H54 (cell line): ENCODE results near the gene PAX7.

Source experiments
- DNase-seq: peaks from one replicate; pipeline ENCODE4 v3.0.0; 2011; ENCODE audit warnings: low spot score, mixed read lengths; ENCODE audit not compliant: insufficient read length
- FAIRE-seq: peaks from 3 replicates; lab custom pipeline; 2011; peaks lifted over from hg19 to GRCh38; lab: Jason Lieb, UNC
- POLR2A ChIP-seq: IDR thresholded peaks from 2 replicates; pipeline ENCODE4 v1.6.1; 2011; ENCODE audit warnings: low read depth, mild to moderate bottlenecking, low read length

The PAX7 gene

GRCh38 chr1:18606443-18607288 lies 24.0 kb upstream of the PAX7 start:
- DNase-seq: no peak
- no peak for FAIRE-seq
- no peak for TF ChIP-seq POLR2A

- FAIRE-seq (no peak), DNase-seq (no peak)
- no peak for TF ChIP-seq POLR2A
Measured at GRCh38 chr1:18607289-18607760, 23.3 kb upstream of the PAX7 start.

DNA sequence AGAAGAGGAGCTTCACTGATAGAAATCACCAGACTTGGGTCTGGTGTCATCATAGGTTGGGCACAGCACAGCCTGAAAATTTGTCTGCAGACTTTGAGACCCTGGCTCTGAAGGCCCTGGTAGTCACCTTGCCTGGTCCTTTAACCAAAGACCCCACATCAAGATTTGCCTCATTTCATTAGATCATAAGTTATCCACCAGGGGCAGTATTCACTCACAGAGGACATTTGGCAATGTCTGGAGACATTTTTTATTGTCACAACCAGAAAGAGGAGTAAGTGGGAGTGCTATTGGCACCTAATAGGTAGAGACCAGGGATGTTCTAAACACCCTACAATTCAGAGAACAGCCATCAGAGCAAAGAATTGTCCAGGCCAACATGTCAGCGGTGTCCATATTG lies 22.1 kb upstream of the PAX7 start:
- TF ChIP-seq POLR2A: no peak
- FAIRE-seq (no peak), DNase-seq (no peak)

DNA sequence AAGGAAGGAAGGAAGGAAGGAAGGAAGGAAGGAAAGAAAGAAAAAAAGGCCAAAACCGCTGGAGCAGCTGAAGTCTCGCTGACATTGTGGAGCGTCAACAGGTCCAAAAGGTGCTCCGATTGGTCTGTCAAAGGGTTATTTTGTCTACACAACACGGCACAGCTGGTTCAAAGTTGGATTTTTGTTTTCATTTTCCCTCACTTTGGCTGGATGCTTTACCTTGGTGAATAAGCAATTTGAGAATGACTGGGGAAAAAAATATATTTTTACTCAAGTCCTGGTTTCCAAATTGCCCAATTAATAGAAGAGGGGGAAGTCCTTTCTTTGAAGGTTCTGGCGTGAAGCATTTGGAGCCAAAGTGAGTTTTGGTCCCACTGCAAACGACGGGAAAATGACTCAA lies 19.3 kb upstream of the PAX7 start:
- FAIRE-seq: no peak
- no peak for DNase-seq
- no peak for TF ChIP-seq POLR2A

DNA sequence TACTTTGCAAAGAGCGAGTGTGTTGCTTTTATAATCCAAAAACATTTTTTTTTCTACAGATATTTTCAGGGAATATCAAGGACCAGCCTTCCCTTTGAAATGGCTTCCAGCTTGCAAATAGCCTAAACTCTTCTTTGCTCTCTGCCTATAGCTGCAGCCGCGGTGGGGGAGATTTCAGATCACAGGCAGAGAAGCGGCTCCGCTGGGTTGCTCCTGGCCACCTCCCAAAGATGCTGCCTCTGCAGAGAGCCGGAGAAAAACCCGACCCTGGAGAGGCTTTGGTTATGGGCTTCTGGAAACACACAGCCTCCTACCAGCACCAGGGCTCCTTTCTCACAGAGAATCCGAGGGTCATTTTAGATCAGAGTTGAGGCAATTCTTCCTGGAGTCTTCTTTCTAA lies 18.6 kb upstream of the PAX7 start:
- DNase-seq: no peak
- no peak for TF ChIP-seq POLR2A
- no peak for FAIRE-seq

DNA sequence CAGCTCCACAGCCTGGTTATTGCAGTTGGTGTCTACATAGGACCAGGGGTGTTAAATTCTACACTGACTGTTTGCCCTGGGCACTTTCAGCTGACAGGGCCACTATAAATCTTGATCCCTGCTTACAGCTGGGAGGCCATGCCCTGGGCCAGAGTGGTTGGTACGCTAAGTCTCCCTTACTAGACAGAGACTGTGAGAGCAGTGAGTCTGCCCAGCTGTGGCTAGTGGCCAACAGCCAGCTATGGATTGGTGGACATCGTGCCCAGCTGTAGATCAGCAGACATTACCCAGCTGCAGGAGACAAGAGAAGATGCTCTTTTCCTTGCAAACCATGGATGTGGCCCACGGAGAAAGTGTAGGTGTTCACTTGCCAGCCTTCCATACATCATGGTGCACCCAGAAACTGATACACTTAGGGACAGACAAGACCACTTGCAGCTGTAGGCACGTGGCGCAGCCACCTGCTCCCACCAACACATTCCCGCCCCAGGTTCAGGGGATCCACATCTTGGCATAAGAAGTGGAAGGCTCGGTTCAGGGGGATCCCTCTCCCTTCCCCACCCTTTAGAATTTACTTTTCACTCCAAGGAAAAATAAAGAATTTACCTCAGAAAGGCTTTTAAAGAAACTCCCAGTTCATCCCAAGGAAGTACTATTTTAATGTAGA lies 16.4 kb upstream of the PAX7 start:
- no peak for FAIRE-seq
- no peak for DNase-seq
- no peak for TF ChIP-seq POLR2A

DNA sequence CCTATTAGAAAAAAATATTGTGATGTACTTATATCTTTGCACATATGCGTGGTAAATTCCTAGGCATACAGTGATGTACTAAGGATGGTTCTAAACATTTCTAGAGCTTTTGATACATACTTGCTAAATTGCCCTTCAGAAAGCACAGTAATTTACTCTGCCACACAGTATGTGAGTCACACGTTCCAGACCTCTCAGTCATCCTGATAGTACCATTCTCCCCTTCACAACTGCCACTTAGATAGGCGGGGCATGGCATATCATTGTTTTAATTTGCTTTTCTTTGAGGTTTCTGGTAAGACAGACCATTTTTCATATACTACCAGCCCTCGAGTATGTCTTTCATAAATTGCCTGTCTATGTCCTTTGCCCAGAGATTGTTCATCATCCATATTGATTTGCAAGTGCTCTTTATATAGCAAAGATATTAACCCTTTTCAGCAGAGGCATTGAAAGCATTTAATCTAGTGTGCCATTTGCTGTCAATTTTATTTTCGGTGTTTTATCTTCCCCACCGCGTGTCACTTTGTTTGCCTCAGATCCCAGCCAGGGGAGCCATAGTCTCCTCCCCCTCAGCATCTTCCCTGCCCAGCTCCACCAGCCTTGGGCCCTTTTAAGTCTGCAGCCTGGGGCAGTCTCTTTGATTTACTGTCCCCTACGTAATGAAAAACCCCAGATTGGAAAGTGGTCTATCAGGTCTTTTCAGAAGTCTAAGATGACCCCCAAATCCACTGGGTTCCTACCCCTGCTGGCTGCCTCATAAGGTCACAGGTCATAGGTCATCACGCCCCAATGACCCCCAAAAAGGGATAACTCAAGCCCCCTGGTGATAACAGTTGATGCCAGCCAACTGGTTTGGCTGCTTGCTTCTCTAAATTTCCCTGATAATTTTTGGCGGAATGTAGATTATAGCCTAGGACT lies 11.8 kb upstream of the PAX7 start:
- no peak for TF ChIP-seq POLR2A
- DNase-seq (peak; percentile 60), FAIRE-seq (no peak)

DNA sequence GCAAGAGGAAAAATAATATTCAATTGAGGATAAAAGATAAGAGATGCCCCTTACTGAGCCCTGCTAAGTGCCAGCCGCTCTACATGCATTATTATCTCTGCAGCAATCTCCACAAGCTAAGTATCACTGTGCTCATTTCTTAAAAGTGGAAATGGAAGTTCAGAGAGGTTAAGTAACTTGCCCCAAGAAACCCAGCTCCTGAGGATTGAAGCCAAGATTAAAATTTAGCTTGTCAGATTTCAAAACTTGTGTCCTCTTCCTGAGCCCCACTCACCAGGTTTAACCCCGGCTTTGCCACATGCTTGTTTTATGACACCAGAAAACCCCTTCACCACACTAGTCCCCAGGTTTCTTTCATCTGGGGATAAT lies 11.2 kb upstream of the PAX7 start:
- DNase-seq (no peak), FAIRE-seq (no peak)
- TF ChIP-seq POLR2A: no peak

- FAIRE-seq: no peak
- no peak for DNase-seq
- TF ChIP-seq POLR2A: no peak
Measured at GRCh38 chr1:18628511-18628910, 2.1 kb upstream of the PAX7 start.

DNA sequence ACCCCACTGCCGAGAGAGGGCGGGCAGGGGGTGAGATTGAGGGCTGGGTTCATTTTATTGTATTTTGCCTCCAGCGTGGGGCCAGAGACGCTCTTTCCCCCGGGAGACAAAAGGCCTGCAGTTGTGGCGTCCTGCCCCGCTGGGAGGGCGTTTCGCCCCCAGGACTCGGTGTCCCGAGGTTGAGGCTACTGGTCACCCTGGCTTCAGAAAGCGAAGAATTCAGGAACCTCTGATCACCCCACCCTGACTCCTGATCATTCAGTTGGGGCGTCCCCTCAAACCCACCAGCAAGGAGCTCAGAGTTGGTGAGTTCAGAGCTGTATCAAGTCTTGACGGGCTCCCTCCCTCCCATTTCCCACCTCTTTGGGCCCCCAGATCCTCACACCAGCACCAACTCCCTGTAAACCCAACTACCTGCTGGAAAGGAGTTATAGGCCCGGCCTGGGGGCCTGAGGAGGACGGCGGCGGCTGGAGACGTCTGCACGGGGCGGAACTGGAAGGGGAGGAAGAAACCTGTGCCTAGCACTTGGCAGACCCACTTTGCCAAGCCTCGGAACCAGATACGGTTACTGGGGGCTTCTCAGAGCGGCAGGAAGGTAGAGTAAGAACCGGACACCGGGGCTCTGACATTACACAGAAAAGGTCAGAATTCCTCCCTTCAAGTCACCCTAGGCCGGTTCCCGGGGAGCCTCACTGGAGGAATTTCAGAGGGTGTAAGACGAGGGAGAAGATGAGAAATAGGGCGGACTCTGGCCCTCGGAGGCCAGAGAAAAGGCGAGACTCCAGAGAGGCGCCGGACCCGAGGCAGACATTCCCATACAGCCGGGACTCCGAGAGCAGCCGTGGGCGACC lies 761 bp upstream of the PAX7 start:
- FAIRE-seq: no peak
- no peak for DNase-seq
- no peak for TF ChIP-seq POLR2A

GRCh38 chr1:18631496-18632217 lies 1.0 kb downstream of the PAX7 start:
- FAIRE-seq: no peak
- no peak for DNase-seq
- TF ChIP-seq POLR2A: no peak

- TF ChIP-seq POLR2A: no peak
- DNase-seq (no peak), FAIRE-seq (no peak)
Measured at GRCh38 chr1:18632218-18632588, 1.6 kb downstream of the PAX7 start.

DNA sequence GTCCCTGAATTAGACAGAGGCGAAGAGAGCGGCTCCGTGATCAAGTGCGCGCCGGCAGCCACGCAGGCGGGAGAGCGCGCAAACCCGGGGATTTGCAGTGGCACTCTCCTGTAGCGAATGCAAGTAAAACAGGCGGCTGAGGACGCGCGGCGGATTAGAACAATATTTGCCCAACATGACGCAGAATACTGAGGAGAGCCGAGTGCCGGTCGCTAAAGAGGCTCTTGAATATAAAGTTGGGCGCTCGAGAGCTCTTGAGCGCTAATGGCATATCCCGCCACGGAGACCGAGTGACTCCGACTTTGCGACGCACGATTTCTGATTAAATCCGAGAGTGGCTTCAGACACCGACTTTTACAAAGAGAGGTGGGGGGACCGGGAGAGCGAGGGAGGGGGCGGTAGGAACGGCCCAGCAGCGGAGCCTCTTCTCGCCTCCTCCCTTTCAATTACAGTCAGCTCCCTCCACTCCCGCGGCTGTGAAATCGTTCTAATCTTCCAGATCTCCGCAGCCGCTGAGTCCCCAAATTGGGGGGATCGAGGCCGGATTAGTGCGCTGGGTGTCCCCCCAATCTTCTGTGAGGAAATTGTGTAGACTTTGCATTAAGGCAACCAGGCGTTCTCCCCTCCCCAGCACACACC lies 2.3 kb downstream of the PAX7 start:
- FAIRE-seq: no peak
- DNase-seq: no peak
- no peak for TF ChIP-seq POLR2A
